Nephron (organoid): ENCODE data around the gene SMG6.
A peak's percentile ranks its signal among the peaks of the same experiment; 100 is the strongest.

ENCODE experiments used
- H3K27ac Mint-ChIP-seq, 3 experiments: 2 replicates each; pipeline ENCODE4 v1.8.0; 2020; ENCODE audit warnings: mixed read lengths in 3 of 3, mild to moderate bottlenecking in 2 of 3, moderate library complexity in 1 of 3
- H3K27me3 Mint-ChIP-seq: 2 replicates; pipeline ENCODE4 v1.8.0; 2021; ENCODE audit warnings: low read depth, mild to moderate bottlenecking, moderate library complexity, mixed read lengths
- H3K36me3 Mint-ChIP-seq: 2 replicates; pipeline ENCODE4 v1.8.0; 2020; ENCODE audit warnings: low read depth, mixed read lengths
- H3K4me1 Mint-ChIP-seq: 2 replicates; pipeline ENCODE4 v1.8.0; 2020; ENCODE audit warnings: mixed read lengths
- H3K4me3 Mint-ChIP-seq, 3 experiments: 2 replicates each; pipeline ENCODE4 v1.8.0; 2020; ENCODE audit warnings: mild to moderate bottlenecking in 3 of 3, mixed read lengths in 3 of 3, moderate library complexity in 2 of 3
- H3K9me3 Mint-ChIP-seq: 2 replicates; pipeline ENCODE4 v1.8.0; 2020; ENCODE audit warnings: mixed read lengths
- TF ChIP-seq, protein P1 (sequence below), 3 experiments: fragments of 200-600 bp; sonication (generic); IDR thresholded peaks; one replicate each; pipeline ENCODE4 v1.5.0; 2021; ENCODE audit warnings: antibody characterized with exemption in 3 of 3; ENCODE audit not compliant: unreplicated experiment in 3 of 3

Gene SMG6

GRCh38 chr17:2084036-2084765, 219.4 kb downstream of the SMG6 start:
- no peaks in the 10 kb centered on the region for H3K27me3 Mint-ChIP-seq

DNA sequence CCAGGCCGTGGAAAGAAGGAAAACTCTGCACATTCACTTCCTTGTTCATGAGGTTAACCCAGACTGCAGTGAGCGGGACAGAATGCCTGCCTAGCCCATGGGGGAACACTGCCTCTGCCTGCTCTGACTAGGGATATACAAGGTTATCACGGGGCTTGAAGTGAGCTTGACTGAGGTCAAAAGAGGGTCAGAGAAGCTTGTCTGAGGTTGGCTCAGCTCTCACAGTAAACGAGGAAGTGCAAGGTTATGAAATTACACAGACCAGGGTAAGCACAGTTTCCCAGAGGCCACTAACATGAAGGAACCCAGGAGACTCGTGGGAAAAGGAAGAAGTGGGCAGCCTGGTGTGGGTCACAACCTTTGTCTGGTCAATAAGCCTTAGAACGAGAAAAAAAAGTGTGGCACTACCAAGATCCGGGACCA, 220.0 kb downstream of the SMG6 start:
- Mint-ChIP-seq H3K27ac (peak overlapping the region; percentile 96 to 98 (median 97)), H3K4me3 (peak overlapping the region in 2 of 3 experiments; percentile 31 to 42), H3K4me1 (peaks cover 71% of the 10 kb centered on the region), H3K36me3 (peaks cover 32% of the 10 kb centered on the region), H3K27me3 (no peaks in the 10 kb centered on the region), H3K9me3 (no peaks in the 10 kb centered on the region)
- TF ChIP-seq, protein P1, sequence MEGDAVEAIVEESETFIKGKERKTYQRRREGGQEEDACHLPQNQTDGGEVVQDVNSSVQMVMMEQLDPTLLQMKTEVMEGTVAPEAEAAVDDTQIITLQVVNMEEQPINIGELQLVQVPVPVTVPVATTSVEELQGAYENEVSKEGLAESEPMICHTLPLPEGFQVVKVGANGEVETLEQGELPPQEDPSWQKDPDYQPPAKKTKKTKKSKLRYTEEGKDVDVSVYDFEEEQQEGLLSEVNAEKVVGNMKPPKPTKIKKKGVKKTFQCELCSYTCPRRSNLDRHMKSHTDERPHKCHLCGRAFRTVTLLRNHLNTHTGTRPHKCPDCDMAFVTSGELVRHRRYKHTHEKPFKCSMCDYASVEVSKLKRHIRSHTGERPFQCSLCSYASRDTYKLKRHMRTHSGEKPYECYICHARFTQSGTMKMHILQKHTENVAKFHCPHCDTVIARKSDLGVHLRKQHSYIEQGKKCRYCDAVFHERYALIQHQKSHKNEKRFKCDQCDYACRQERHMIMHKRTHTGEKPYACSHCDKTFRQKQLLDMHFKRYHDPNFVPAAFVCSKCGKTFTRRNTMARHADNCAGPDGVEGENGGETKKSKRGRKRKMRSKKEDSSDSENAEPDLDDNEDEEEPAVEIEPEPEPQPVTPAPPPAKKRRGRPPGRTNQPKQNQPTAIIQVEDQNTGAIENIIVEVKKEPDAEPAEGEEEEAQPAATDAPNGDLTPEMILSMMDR (IDR thresholded peaks at IDR 0.05; ENCODE audit: unreplicated experiment in 3 of 3): no peak

More at GRCh38 chr17:2084036-2084765, 219.4 kb downstream of the SMG6 start:
- peak overlapping the region; percentile 96 to 98 (median 97) for H3K27ac Mint-ChIP-seq
- H3K9me3 Mint-ChIP-seq: no peaks in the 10 kb centered on the region
- peak overlapping the region in 1 of 3 experiments; percentile 22 for H3K4me3 Mint-ChIP-seq
- TF ChIP-seq, protein P1 (IDR thresholded peaks at IDR 0.05; ENCODE audit: unreplicated experiment in 3 of 3): no peak
- H3K4me1 Mint-ChIP-seq: peaks cover 75% of the 10 kb centered on the region
- H3K36me3 Mint-ChIP-seq: peaks cover 28% of the 10 kb centered on the region

DNA sequence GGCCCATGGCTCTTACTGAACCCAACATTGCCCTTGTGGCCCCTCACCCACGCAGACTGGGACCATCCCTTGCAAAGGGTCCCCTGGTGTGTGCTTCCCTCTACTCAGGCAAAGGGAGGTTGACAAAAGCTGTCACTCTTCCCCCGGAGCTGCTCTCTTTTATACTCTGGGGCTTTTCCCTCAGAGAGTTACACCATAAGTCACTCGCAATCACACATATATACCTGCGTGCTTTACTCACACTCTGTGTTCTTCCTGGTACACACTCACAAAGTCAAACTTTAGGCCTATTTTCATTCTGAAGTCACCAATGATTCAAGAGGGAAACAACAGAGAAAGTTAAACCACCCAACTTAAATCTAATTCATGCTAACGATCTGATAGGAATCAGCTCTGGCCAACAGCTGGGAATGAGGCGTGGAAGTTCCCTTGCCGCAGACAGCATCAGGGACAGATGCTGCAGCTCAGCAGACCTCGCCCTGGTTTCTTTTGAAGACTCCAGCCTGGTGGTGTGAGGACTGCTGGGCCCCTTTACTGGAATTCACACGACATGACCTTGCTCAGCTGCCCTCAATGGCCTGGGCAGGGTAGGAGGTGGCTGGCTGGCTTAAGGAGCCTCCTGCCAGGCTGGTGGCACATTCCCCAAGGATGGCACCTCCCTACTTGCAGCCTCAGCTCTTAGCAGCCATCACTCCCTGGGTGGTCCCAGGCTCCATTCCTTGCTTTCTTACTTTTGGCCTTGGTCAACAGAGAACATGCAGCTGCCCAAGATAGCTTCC, 221.4 kb downstream of the SMG6 start:
- Mint-ChIP-seq H3K27ac (peak overlapping the region; percentile 98 to 99 (median 99)), H3K27me3 (no peaks in the 10 kb centered on the region), H3K4me3 (no peak overlapping the region), H3K36me3 (peaks cover 44% of the 10 kb centered on the region), H3K4me1 (peaks cover 70% of the 10 kb centered on the region), H3K9me3 (no peaks in the 10 kb centered on the region)
- TF ChIP-seq, protein P1 (IDR thresholded peaks at IDR 0.05; ENCODE audit: unreplicated experiment in 3 of 3): no peak

DNA sequence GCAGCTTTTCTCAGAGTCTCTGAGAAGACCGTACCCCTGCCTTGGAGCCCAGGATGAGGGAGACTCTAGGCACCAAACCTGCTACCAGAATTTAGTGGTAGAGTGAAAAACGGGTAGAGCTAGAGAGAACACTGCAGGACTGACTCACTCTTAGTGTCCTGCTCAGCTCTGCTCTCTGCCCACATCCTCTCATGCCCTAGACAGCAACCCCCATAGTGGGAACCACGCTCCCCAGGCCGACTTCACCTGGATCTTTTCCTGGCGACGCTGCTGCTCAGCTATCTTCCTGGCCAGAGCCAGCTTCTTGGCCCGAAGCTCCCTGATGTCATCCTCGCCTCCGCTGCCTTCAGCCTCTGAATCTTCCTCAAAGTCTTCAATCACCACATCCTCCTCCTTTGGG, 222.0 kb downstream of the SMG6 start:
- no peak overlapping the region for H3K4me3 Mint-ChIP-seq
- peaks cover 47% of the 10 kb centered on the region for H3K36me3 Mint-ChIP-seq
- peaks cover 70% of the 10 kb centered on the region for H3K4me1 Mint-ChIP-seq
- TF ChIP-seq, protein P1 (IDR thresholded peaks at IDR 0.05; ENCODE audit: unreplicated experiment in 3 of 3): no peak
- H3K9me3 Mint-ChIP-seq: no peaks in the 10 kb centered on the region
- no peaks in the 10 kb centered on the region for H3K27me3 Mint-ChIP-seq
- peak overlapping the region; percentile 98 to 99 (median 99) for H3K27ac Mint-ChIP-seq

DNA sequence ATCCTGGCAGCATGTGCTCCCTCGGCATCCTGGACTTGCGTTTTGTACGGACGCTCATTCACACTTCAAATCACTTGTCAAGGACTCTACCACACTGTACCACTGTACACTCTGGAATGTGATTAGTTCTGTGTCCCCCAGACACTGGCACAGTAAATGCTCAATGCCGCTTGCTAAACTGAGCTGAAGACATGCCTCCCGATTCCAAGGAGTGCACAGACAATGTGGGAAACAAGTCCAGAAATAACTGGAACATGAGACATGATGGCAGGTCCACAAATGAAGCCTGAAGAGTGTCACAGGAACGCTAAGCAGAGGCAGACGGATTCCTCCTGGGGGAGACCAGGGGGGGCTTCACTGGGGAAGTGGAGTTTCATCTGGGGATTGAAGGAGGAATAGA, 226.5 kb downstream of the SMG6 start:
- no peaks in the 10 kb centered on the region for H3K27me3 Mint-ChIP-seq
- H3K4me1 Mint-ChIP-seq: peaks cover 59% of the 10 kb centered on the region
- peaks cover 46% of the 10 kb centered on the region for H3K36me3 Mint-ChIP-seq
- peak overlapping the region in 1 of 3 experiments; percentile 23 for H3K4me3 Mint-ChIP-seq
- H3K27ac Mint-ChIP-seq: peak overlapping the region; percentile 94 to 99 (median 95)
- no peaks in the 10 kb centered on the region for H3K9me3 Mint-ChIP-seq
- TF ChIP-seq, protein P1 (IDR thresholded peaks at IDR 0.05; ENCODE audit: unreplicated experiment in 3 of 3): no peak
